GM19452 (cell line): Measurements from ENCODE around the gene S100PBP.

ENCODE experiments used
- ATAC-seq: cut with Tn5 transposase; IDR thresholded peaks from one replicate; pipeline ENCODE4 v1.9.1; 2021; ENCODE audit not compliant: unreplicated experiment

S100PBP gene

GRCh38 chr1:32817159-32817814 lies at the start of gene S100PBP, which contains the start of gene YARS1:
S100PBP (plus strand) TSS chr1:32817653; CDS start chr1:32826100, 8,447 bp downstream.
YARS1 (minus strand) TSS chr1:32817358; CDS start chr1:32817244, 114 bp downstream.
- peak; percentile 79 for ATAC-seq

- ATAC-seq, result no peak
These were observed 49.2 kb upstream of the S100PBP start for GRCh38 chr1:32768110-32768850.

- ATAC-seq, result no peak
These were observed 47.8 kb upstream of the S100PBP start for GRCh38 chr1:32769524-32770220.

GRCh38 chr1:32770221-32770731 lies 47.2 kb upstream of the S100PBP start:
- ATAC-seq, result no peak

GRCh38 chr1:32770741-32771548 lies 46.5 kb upstream of the S100PBP start:
- no peak for ATAC-seq

- ATAC-seq, result no peak
These were observed 45.7 kb upstream of the S100PBP start for GRCh38 chr1:32771561-32772280.

GRCh38 chr1:32772281-32773017 lies 45.0 kb upstream of the S100PBP start:
- no peak for ATAC-seq

GRCh38 chr1:32773018-32773763 lies 44.3 kb upstream of the S100PBP start:
- ATAC-seq, result no peak

- ATAC-seq, result no peak
These were observed 43.5 kb upstream of the S100PBP start for GRCh38 chr1:32773764-32774463.

GRCh38 chr1:32774464-32774808 lies 43.0 kb upstream of the S100PBP start:
- ATAC-seq, result no peak

- no peak for ATAC-seq
These were observed 42.4 kb upstream of the S100PBP start for GRCh38 chr1:32774950-32775634.

GRCh38 chr1:32775640-32776337 lies 41.7 kb upstream of the S100PBP start:
- ATAC-seq, result no peak

- ATAC-seq, result no peak
These were observed 38.2 kb upstream of the S100PBP start for GRCh38 chr1:32779242-32779641.

GRCh38 chr1:32780005-32780404 lies 37.4 kb upstream of the S100PBP start:
- ATAC-seq, result no peak

GRCh38 chr1:32780628-32781234 lies 36.7 kb upstream of the S100PBP start:
- no peak for ATAC-seq

- ATAC-seq, result no peak
These were observed 35.4 kb upstream of the S100PBP start for GRCh38 chr1:32782086-32782485.

GRCh38 chr1:32783851-32784250 lies 33.6 kb upstream of the S100PBP start:
- no peak for ATAC-seq
